SW480 (cell line): ENCODE measurements around the gene TIGD3.
A peak's percentile ranks its signal among the peaks of the same experiment; 100 is the strongest.

Experiments used
- DNase-seq: peaks from one replicate; pipeline ENCODE4 v3.0.0-alpha.2; 2016; ENCODE audit warnings: low spot score

TIGD3 gene

GRCh38 chr11:65354265-65355012 lies at the start of gene TIGD3:
TSS of gene TIGD3 (plus strand) at chr11:65354751. CDS start at chr11:65355809, 1,058 bp downstream.
- peak; percentile 94 for DNase-seq

- no peak for DNase-seq
These were observed 48.9 kb upstream of the TIGD3 start for GRCh38 chr11:65305501-65306268.

GRCh38 chr11:65307298-65308229 lies 47.0 kb upstream of the TIGD3 start:
- no peak for DNase-seq

GRCh38 chr11:65308281-65308891 lies 46.2 kb upstream of the TIGD3 start:
- no peak for DNase-seq

GRCh38 chr11:65309006-65309405 lies 45.5 kb upstream of the TIGD3 start:
- no peak for DNase-seq

GRCh38 chr11:65310215-65310614 lies 44.3 kb upstream of the TIGD3 start:
- DNase-seq, result no peak

GRCh38 chr11:65310736-65311135 lies 43.8 kb upstream of the TIGD3 start:
- DNase-seq, result no peak

GRCh38 chr11:65311170-65311678 lies 43.3 kb upstream of the TIGD3 start:
- no peak for DNase-seq

GRCh38 chr11:65314501-65315203 lies 39.9 kb upstream of the TIGD3 start, which contains the start of gene CDC42EP2:
TSS of gene CDC42EP2 (plus strand) at chr11:65314866. CDS start at chr11:65320899, 6,033 bp downstream.
- peak; percentile 76 for DNase-seq

GRCh38 chr11:65315204-65315865 lies 39.2 kb upstream of the TIGD3 start:
- peak; percentile 68 for DNase-seq

- DNase-seq, result no peak
These were observed 38.7 kb upstream of the TIGD3 start for GRCh38 chr11:65315866-65316226.

- no peak for DNase-seq
These were observed 38.1 kb upstream of the TIGD3 start for GRCh38 chr11:65316227-65317024.

GRCh38 chr11:65317025-65317786 lies 37.3 kb upstream of the TIGD3 start:
- peak; percentile 58 for DNase-seq

GRCh38 chr11:65320386-65321075 lies 34.0 kb upstream of the TIGD3 start:
- no peak for DNase-seq

GRCh38 chr11:65321076-65321475 lies 33.5 kb upstream of the TIGD3 start:
- no peak for DNase-seq

GRCh38 chr11:65321828-65322485 lies 32.6 kb upstream of the TIGD3 start:
- DNase-seq, result no peak

GRCh38 chr11:65323813-65324212 lies 30.7 kb upstream of the TIGD3 start:
- DNase-seq, result no peak

- DNase-seq, result no peak
These were observed 29.1 kb upstream of the TIGD3 start for GRCh38 chr11:65325435-65325834.
